Ureter (tissue), 1 donor: Measurements from ENCODE around the gene MAPK1. TPM values are rescaled to one million over a fixed set of nuclear protein-coding genes. Genes with fewer than 3 reads are reported as not detected.
A peak's percentile ranks its signal among the peaks of the same experiment; 100 is the strongest.
"Not testable (repeated sequence)": the region's sequence is repeated elsewhere in the genome, so short reads cannot be mapped to it uniquely, and the experiment has no call there.

Experiments used
- DNase-seq: peaks from one replicate; pipeline ENCODE4 v3.0.0-alpha.2; 2020; ENCODE audit warnings: low spot score
- total RNA-seq: library from RNA; stranded (reverse); gene quantifications from one replicate; pipeline ENCODE4 v1.2.4, GENCODE V29; 2023
- donor health status: DM: yes; HTN: yes; CAD: no.

Gene MAPK1
- total RNA-seq, result 136 TPM

- peak; percentile 94 for DNase-seq
Measured at GRCh38 chr22:21867528-21868266, at the start of gene MAPK1. TSS of gene MAPK1 (minus strand) at chr22:21867645. CDS start at chr22:21867440, 205 bp downstream.

GRCh38 chr22:21916309-21916918 lies 49.0 kb upstream of the MAPK1 start:
- no peak for DNase-seq

GRCh38 chr22:21915624-21916308 lies 48.3 kb upstream of the MAPK1 start:
- no peak for DNase-seq

- DNase-seq, result not testable (repeated sequence)
Measured at GRCh38 chr22:21914033-21914642, 46.7 kb upstream of the MAPK1 start.

GRCh38 chr22:21910367-21910766 lies 42.9 kb upstream of the MAPK1 start:
- not testable (repeated sequence) for DNase-seq

- DNase-seq, result no peak
Measured at GRCh38 chr22:21909871-21910270, 42.4 kb upstream of the MAPK1 start.

GRCh38 chr22:21907638-21908522 lies 40.4 kb upstream of the MAPK1 start:
- no peak for DNase-seq

GRCh38 chr22:21905234-21905633 lies 37.8 kb upstream of the MAPK1 start:
- not testable (repeated sequence) for DNase-seq

GRCh38 chr22:21904250-21904789 lies 36.9 kb upstream of the MAPK1 start:
- no peak for DNase-seq

- no peak for DNase-seq
Measured at GRCh38 chr22:21903283-21903682, 35.8 kb upstream of the MAPK1 start.

- no peak for DNase-seq
Measured at GRCh38 chr22:21902296-21903087, 35.0 kb upstream of the MAPK1 start.

- no peak for DNase-seq
Measured at GRCh38 chr22:21898354-21898896, 31.0 kb upstream of the MAPK1 start.

- DNase-seq, result no peak
Measured at GRCh38 chr22:21896951-21897513, 29.6 kb upstream of the MAPK1 start.

- not testable (repeated sequence) for DNase-seq
Measured at GRCh38 chr22:21896275-21896674, 28.8 kb upstream of the MAPK1 start.

- no peak for DNase-seq
Measured at GRCh38 chr22:21894799-21895198, 27.4 kb upstream of the MAPK1 start.

- no peak for DNase-seq
Measured at GRCh38 chr22:21889251-21889990, 22.0 kb upstream of the MAPK1 start.

GRCh38 chr22:21887841-21888240 lies 20.4 kb upstream of the MAPK1 start:
- DNase-seq, result no peak

- DNase-seq, result not testable (repeated sequence)
Measured at GRCh38 chr22:21883930-21884329, 16.5 kb upstream of the MAPK1 start.
